ENCODE results near the gene SCGB1C1. TPM values are rescaled to one million over a fixed set of nuclear protein-coding genes. Genes with fewer than 3 reads are reported as not detected.

The SCGB1C1 gene
- total and polyA plus RNA-seq, 9 of the 15 experiments (the other 6 are each of a cell fraction or from before 2014, with no cell fraction given), result not detected

DNA sequence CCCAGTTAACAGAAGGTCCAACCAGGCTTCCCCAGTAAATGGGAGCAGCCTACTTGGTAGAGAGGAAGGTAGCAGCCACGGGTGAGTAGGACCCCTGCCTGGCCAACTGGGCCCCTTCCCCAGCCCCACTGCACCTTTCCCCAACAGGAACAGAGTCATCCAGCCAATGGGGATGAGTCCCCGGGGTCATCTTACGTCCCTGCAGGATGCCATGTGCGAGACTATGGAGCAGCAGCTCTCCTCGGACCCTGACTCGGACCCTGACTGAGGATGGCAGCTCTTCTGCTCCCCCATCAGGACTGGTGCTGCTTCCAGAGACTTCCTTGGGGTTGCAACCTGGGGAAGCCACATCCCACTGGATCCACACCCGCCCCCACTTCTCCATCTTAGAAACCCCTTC lies 21.2 kb downstream of the SCGB1C1 start:
- H3K9me3 ChIP-seq (replicated peaks; ENCODE audit: control insufficient read depth, insufficient read depth, low read depth, low read length), result peaks cover 10% of the 10 kb centered on the region
- FAIRE-seq (no peak), DNase-seq (ENCODE audit: extremely low read depth in 1 of 4, low spot score in 3 of 4) (no peak), ATAC-seq (no peak)
- ChIA-PET POLR2A (interaction anchor here (1.6 kb wide), 1 partner anchor 141 kb away, joined by 3 read pairs; no protein-coding TSS in a partner anchor), CTCF (ENCODE audit: low intra/inter-chr PET ratio) (no interaction called here)
- H3K27me3 ChIP-seq (ENCODE audit: control insufficient read depth in 2 of 2, insufficient read depth in 2 of 2, low read length in 2 of 2), result no peaks in the 10 kb centered on the region
- no peak overlapping the region for H3K27ac ChIP-seq (ENCODE audit: extremely low read depth, low read depth, low read length)
- H4K20me1 ChIP-seq (replicated peaks; ENCODE audit: control insufficient read depth, insufficient read depth, low read length), result peaks cover 18% of the 10 kb centered on the region; the same call in 1 of the 2 replicates
- TF ChIP-seq ZNF146 (CRISPR knock-in tag; IDR thresholded peaks at IDR 0.05; ENCODE audit: unreplicated experiment) (no peak), RBFOX2 (IDR thresholded peaks at IDR 0.05; ENCODE audit: low read depth, low read length) (peak; percentile 45; the same call in 1 of the 2 replicates), RCOR1 (IDR thresholded peaks at IDR 0.05; ENCODE audit: borderline replicate concordance in 1 of 2, low read depth in 2 of 2, low read length in 2 of 2) (no peak), YY1 (IDR thresholded peaks at IDR 0.05; ENCODE audit: borderline replicate concordance in 1 of 3, control insufficient read depth in 1 of 3, extremely low read depth in 1 of 3, insufficient read depth in 3 of 3, insufficient read length in 1 of 3, insufficient replicate concordance in 2 of 3, low read depth in 1 of 3, low read length in 2 of 3) (no peak), ZNF217 (CRISPR knock-in tag; IDR thresholded peaks at IDR 0.05) (no peak), ZNF583 (CRISPR knock-in tag; IDR thresholded peaks at IDR 0.05) (no peak), SMARCC2 (IDR thresholded peaks at IDR 0.05; ENCODE audit: low read depth) (no peak), LEF1 (IDR thresholded peaks at IDR 0.05) (no peak), POLR2G (IDR thresholded peaks at IDR 0.05; ENCODE audit: low read depth, low read length) (peak; percentile 47), ZNF232 (CRISPR knock-in tag; IDR thresholded peaks at IDR 0.05) (no peak)
- TF ChIP-seq, protein P1, sequence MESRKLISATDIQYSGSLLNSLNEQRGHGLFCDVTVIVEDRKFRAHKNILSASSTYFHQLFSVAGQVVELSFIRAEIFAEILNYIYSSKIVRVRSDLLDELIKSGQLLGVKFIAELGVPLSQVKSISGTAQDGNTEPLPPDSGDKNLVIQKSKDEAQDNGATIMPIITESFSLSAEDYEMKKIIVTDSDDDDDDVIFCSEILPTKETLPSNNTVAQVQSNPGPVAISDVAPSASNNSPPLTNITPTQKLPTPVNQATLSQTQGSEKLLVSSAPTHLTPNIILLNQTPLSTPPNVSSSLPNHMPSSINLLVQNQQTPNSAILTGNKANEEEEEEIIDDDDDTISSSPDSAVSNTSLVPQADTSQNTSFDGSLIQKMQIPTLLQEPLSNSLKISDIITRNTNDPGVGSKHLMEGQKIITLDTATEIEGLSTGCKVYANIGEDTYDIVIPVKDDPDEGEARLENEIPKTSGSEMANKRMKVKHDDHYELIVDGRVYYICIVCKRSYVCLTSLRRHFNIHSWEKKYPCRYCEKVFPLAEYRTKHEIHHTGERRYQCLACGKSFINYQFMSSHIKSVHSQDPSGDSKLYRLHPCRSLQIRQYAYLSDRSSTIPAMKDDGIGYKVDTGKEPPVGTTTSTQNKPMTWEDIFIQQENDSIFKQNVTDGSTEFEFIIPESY (CRISPR knock-in tag; IDR thresholded peaks at IDR 0.05), result no peak
- TF ChIP-seq, protein P2, sequence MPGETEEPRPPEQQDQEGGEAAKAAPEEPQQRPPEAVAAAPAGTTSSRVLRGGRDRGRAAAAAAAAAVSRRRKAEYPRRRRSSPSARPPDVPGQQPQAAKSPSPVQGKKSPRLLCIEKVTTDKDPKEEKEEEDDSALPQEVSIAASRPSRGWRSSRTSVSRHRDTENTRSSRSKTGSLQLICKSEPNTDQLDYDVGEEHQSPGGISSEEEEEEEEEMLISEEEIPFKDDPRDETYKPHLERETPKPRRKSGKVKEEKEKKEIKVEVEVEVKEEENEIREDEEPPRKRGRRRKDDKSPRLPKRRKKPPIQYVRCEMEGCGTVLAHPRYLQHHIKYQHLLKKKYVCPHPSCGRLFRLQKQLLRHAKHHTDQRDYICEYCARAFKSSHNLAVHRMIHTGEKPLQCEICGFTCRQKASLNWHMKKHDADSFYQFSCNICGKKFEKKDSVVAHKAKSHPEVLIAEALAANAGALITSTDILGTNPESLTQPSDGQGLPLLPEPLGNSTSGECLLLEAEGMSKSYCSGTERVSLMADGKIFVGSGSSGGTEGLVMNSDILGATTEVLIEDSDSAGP (CRISPR knock-in tag; IDR thresholded peaks at IDR 0.05), result no peak
- in situ Hi-C loops (cut with MboI), result loop anchor here (10.0 kb wide), 1 partner anchor 151 kb away; the partner anchor contains the start of gene B4GALNT4
- H3K79me2 ChIP-seq (ENCODE audit: control insufficient read depth, insufficient read depth, low read length), result peaks cover 23% of the 10 kb centered on the region
- BruUV-seq (replicated peaks), result TSS peak; percentile 2
- H3K9ac ChIP-seq (ENCODE audit: insufficient read depth in 1 of 2, low read depth in 2 of 2, low read length in 2 of 2), result no peak overlapping the region
- no peak overlapping the region for H3K4me2 ChIP-seq (ENCODE audit: insufficient read depth, low read length)
- WGBS (ENCODE audit: insufficient coverage, low coverage, missing lambda C conversion rate), result 88% methylated on average over 7 of the region's 7 CpGs
- no peak overlapping the region for H3K4me3 ChIP-seq
- intact Hi-C loops (cut with micrococcal nuclease), result no loop called here
- H3K4me1 ChIP-seq (replicated peaks in 1 of 2; ENCODE audit: control insufficient read depth in 2 of 2, insufficient read depth in 2 of 2, low read length in 2 of 2), result peaks cover 31 to 36% of the 10 kb centered on the region in 2 experiments; a peak in 4 of 5 replicates
- peaks cover 10% of the 10 kb centered on the region for H3K9me1 ChIP-seq (ENCODE audit: control insufficient read depth, insufficient read depth, low read length)
- H2AFZ ChIP-seq (ENCODE audit: low read depth, low read length), result no peak overlapping the region
- peaks cover 84% of the 10 kb centered on the region for H3K36me3 ChIP-seq (ENCODE audit: control insufficient read depth, insufficient read depth, low read length)

Measured in K562 (cell line).